ENCODE data around the gene ACVR1C. TPM values are rescaled to one million over a fixed set of nuclear protein-coding genes. Genes with fewer than 3 reads are reported as not detected.

ACVR1C gene
- total and polyA plus RNA-seq, 2 of the 8 experiments (the other 6 are each of a cell fraction or from before 2014, with no cell fraction given) = 0.21 to 0.52 TPM

DNA sequence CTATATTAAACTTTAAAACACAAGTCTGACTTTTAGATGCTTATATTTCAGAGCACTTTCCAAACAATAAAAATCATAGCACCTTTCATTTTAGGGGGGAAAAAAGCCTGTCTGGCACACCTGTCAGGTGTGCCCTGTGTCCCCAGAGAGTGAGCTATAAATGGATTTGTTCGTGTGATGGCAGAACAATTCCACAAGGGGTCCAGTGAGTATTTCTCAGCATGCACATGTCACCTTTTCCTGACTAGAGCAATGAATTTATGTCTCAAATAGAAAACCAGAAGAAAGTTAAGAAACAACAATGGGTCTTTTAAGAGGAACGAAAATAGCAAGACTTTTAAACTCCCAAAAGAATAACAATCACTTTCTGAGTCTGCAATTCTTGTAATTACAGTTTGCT, 55.9 kb downstream of the ACVR1C start:
- Histone ChIP-seq H2AK5ac (ENCODE audit: low read depth, low read length) (no peak overlapping the region), H2AFZ (ENCODE audit: low read length) (no peak overlapping the region), H4K91ac (replicated peaks; ENCODE audit: insufficient read length, low read length) (no peak overlapping the region), H3K56ac (replicated peaks; ENCODE audit: insufficient read length, low read depth, low read length) (no peak overlapping the region), H3K14ac (ENCODE audit: insufficient read length) (no peak overlapping the region), H2BK120ac (replicated peaks; ENCODE audit: low read depth, low read length) (no peak overlapping the region), H4K20me1 (replicated peaks in 1 of 2; ENCODE audit: control insufficient read depth in 1 of 2, insufficient read depth in 2 of 2, low read length in 2 of 2) (no peaks in the 10 kb centered on the region), H3K18ac (ENCODE audit: extremely low read depth, low read length) (no peak overlapping the region), H3K4me1 (replicated peaks in 1 of 4; ENCODE audit: control insufficient read depth in 3 of 4, insufficient read depth in 4 of 4, low read length in 3 of 4) (no peaks in the 10 kb centered on the region), H2BK15ac (ENCODE audit: low read length) (no peak overlapping the region), H3K4ac (replicated peaks; ENCODE audit: insufficient read length, low read depth, low read length) (no peak overlapping the region), H2BK12ac (ENCODE audit: low read depth, low read length) (no peak overlapping the region), H2BK20ac (ENCODE audit: low read length) (no peak overlapping the region), H3K36me3 (ENCODE audit: control insufficient read depth in 2 of 4, insufficient read depth in 4 of 4, low read length in 3 of 4) (no peaks in the 10 kb centered on the region), H3K4me3 (ENCODE audit: extremely low read depth in 1 of 4, insufficient read depth in 2 of 4, low read depth in 3 of 4, low read length in 4 of 4) (no peak overlapping the region), H4K8ac (ENCODE audit: extremely low read depth, insufficient read depth, low read length) (no peak overlapping the region), H3K27me3 (replicated peaks in 1 of 4; ENCODE audit: control insufficient read depth in 3 of 4, extremely low read depth in 1 of 4, insufficient read depth in 3 of 4, low read length in 3 of 4) (no peaks in the 10 kb centered on the region), H3K23me2 (ENCODE audit: low read depth, low read length) (no peaks in the 10 kb centered on the region), H3K79me2 (ENCODE audit: control insufficient read depth in 1 of 2, insufficient read depth in 2 of 2, low read length in 2 of 2) (no peaks in the 10 kb centered on the region), H3K9me3 (ENCODE audit: insufficient read depth in 2 of 2, low read depth in 1 of 2, low read length in 1 of 2) (no peaks in the 10 kb centered on the region), H3K9ac (replicated peaks in 1 of 4; ENCODE audit: extremely low read depth in 1 of 4, low read depth in 3 of 4, low read length in 3 of 4) (no peak overlapping the region), H4K5ac (ENCODE audit: insufficient read length, low read depth, low read length) (no peak overlapping the region), H3K23ac (ENCODE audit: insufficient read length) (no peak overlapping the region), H2BK5ac (ENCODE audit: low read depth, low read length) (no peak overlapping the region), H3K27ac (ENCODE audit: low read depth, low read length) (no peak overlapping the region), H3K79me1 (ENCODE audit: low read depth, low read length) (no peaks in the 10 kb centered on the region), H3K4me2 (ENCODE audit: insufficient read depth in 1 of 2, low read depth in 2 of 2, low read length in 2 of 2) (no peak overlapping the region)
- 73% methylated on average over 2 of the region's 2 CpGs; no CpG with 5 or more reads in 1 of the 2 experiments for WGBS, 2 experiments (ENCODE audit: extremely low coverage in 1 of 2, insufficient coverage in 1 of 2, insufficient read length in 1 of 2, insufficient replicate concordance in 2 of 2, low coverage in 1 of 2, low lambda C conversion rate in 2 of 2, missing lambda C conversion rate in 1 of 2)
- FAIRE-seq (peak; percentile 57), DNase-seq (ENCODE audit: low read depth in 1 of 2, low spot score in 2 of 2) (no peak)
- no peak for TF ChIP-seq RNF2 (IDR thresholded peaks at IDR 0.05; ENCODE audit: borderline replicate concordance, low read depth, low read length, missing control alignments, poor library complexity, severe bottlenecking)
- TF ChIP-seq, protein P1, sequence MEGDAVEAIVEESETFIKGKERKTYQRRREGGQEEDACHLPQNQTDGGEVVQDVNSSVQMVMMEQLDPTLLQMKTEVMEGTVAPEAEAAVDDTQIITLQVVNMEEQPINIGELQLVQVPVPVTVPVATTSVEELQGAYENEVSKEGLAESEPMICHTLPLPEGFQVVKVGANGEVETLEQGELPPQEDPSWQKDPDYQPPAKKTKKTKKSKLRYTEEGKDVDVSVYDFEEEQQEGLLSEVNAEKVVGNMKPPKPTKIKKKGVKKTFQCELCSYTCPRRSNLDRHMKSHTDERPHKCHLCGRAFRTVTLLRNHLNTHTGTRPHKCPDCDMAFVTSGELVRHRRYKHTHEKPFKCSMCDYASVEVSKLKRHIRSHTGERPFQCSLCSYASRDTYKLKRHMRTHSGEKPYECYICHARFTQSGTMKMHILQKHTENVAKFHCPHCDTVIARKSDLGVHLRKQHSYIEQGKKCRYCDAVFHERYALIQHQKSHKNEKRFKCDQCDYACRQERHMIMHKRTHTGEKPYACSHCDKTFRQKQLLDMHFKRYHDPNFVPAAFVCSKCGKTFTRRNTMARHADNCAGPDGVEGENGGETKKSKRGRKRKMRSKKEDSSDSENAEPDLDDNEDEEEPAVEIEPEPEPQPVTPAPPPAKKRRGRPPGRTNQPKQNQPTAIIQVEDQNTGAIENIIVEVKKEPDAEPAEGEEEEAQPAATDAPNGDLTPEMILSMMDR (IDR thresholded peaks at IDR 0.05; ENCODE audit: control extremely low read depth in 1 of 3, insufficient read depth in 1 of 3, low read depth in 1 of 3, low read length in 3 of 3) = peak in 2 of 3 experiments; percentile 7 to 48; a peak in 2 of 4 replicates
- peak; percentile 20 to 37; a peak in 3 of 4 replicates for TF ChIP-seq RAD21 (IDR thresholded peaks at IDR 0.05 in 1 of 2, conservative IDR thresholded peaks at IDR 0.05 in 1 of 2; ENCODE audit: low read depth in 2 of 2, low read length in 2 of 2)
- ChIA-PET CTCF (ENCODE audit: partially characterized antibody) (interaction anchor here (0.6 to 1.4 kb wide), 11 partner anchors 10 to 88 kb away, joined by 3 to 5 read pairs (median 4); no protein-coding TSS in a partner anchor), POLR2A (ENCODE audit: partially characterized antibody) (no interaction called here)

All from H1 (cell line).